ENCODE measurements around the gene RNF146.

Gene RNF146

GRCh38 chr6:127247114-127248096, 19.3 kb upstream of the RNF146 start:
- H3K4me3 ChIP-seq (ENCODE audit: low read depth, low read length): no peak overlapping the region
- TF ChIP-seq, protein P1, sequence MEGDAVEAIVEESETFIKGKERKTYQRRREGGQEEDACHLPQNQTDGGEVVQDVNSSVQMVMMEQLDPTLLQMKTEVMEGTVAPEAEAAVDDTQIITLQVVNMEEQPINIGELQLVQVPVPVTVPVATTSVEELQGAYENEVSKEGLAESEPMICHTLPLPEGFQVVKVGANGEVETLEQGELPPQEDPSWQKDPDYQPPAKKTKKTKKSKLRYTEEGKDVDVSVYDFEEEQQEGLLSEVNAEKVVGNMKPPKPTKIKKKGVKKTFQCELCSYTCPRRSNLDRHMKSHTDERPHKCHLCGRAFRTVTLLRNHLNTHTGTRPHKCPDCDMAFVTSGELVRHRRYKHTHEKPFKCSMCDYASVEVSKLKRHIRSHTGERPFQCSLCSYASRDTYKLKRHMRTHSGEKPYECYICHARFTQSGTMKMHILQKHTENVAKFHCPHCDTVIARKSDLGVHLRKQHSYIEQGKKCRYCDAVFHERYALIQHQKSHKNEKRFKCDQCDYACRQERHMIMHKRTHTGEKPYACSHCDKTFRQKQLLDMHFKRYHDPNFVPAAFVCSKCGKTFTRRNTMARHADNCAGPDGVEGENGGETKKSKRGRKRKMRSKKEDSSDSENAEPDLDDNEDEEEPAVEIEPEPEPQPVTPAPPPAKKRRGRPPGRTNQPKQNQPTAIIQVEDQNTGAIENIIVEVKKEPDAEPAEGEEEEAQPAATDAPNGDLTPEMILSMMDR (conservative IDR thresholded peaks at IDR 0.05; ENCODE audit: low read depth, low read length): no peak
- DNase-seq (ENCODE audit: low read depth): no peak

- no peak overlapping the region for H3K4me3 ChIP-seq (ENCODE audit: low read depth, low read length)
- DNase-seq (ENCODE audit: low read depth): no peak
- TF ChIP-seq, protein P1 (conservative IDR thresholded peaks at IDR 0.05; ENCODE audit: low read depth, low read length): no peak
Measured at GRCh38 chr6:127249621-127250020, 17.0 kb upstream of the RNF146 start.

DNA sequence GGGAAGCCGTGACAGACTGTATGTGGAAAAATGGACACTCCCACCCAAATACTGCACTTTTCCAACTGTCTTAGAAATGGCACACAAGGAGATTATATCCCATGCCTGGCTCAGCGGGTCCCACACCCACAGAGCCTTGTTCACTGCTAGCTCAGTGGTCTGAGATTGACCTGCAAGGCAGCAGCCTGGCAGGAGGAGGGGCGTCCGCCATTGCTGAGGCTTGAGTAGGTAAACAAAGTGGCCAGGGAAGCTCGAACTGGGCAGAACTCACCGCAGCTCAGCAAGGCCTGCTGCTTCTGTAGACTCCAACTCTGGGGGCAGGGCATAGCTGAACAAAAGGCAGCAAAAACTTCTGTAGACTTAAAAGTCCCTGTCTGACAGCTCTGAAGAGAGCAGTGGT, 11.4 kb upstream of the RNF146 start:
- DNase-seq (ENCODE audit: low read depth): no peak
- no peak overlapping the region for H3K4me3 ChIP-seq (ENCODE audit: low read depth, low read length)
- TF ChIP-seq, protein P1 (conservative IDR thresholded peaks at IDR 0.05; ENCODE audit: low read depth, low read length): no peak

- peak; percentile 28 for DNase-seq (ENCODE audit: low read depth)
- no peak overlapping the region for H3K4me3 ChIP-seq (ENCODE audit: low read depth, low read length)
- TF ChIP-seq, protein P1 (conservative IDR thresholded peaks at IDR 0.05; ENCODE audit: low read depth, low read length): no peak
Measured at GRCh38 chr6:127262896-127263295, 3.8 kb upstream of the RNF146 start.

DNA sequence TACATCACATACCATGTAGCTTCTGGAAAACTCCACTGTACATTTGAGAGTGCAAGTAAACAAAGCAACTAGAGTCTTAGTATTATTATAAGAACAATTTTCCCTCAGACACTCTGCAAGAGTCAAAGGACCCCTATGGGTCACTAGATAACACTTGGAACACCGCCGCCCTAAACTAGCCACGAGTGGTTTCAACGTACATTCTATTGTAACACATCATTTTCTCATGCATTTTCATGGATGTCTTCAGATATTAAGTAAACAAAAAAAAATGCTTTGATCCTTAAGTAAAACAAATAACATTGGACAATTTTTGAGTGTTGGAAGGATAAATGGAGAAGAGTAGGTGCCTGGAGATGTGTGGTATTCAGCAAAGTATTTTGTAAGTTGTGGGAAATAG, 3.2 kb upstream of the RNF146 start:
- peak; percentile 37 for DNase-seq (ENCODE audit: low read depth)
- TF ChIP-seq, protein P1 (conservative IDR thresholded peaks at IDR 0.05; ENCODE audit: low read depth, low read length): no peak
- no peak overlapping the region for H3K4me3 ChIP-seq (ENCODE audit: low read depth, low read length)

DNA sequence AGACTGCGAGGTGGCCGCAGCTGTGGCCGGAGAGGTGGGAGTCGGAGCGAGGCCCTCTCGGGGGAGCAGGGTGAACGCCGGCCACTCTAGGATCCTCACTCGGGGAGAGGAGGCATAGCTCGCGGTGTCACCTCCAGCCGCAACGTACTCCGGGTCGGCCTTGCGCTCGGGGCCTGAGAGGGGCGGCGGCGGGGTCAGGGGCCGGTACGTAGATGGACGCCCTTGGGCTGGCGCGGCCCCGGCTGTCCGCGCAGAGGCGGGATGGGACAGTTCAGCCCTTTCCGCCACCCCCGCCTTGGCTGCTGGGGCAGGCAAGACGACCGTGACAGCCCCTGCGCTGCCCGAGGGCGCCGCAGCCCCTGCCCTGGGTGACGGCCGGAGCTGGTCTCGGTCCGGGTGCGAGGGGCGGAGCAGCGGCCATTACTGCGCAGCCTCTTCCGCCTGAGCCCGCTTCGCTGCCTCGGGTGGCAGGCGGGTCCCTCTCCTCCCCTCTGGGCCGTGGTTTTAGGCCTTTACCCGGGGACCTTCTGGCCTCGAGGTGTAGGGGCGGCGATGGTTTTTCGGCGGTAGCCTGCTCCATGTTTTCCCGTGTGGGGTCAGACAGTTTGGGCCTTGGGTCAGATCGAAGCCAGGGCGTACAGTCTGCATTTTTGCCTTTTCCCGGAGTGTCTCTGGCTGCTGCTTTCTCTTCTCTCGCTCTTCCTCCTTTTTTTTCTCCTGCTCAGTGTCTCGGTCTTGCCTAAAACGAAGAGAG, 405 bp downstream of the RNF146 start:
- H3K4me3 ChIP-seq (ENCODE audit: low read depth, low read length): peak overlapping the region; percentile 91
- peak; percentile 39 for DNase-seq (ENCODE audit: low read depth)
- TF ChIP-seq, protein P1 (conservative IDR thresholded peaks at IDR 0.05; ENCODE audit: low read depth, low read length): no peak

Measured in choroid plexus epithelial cell (primary cell).